GM18505 (cell line): ENCODE results near the gene PCTP.

Source experiments
- ATAC-seq: cut with Tn5 transposase; IDR thresholded peaks from one replicate; pipeline ENCODE4 v1.9.1; 2021; ENCODE audit not compliant: unreplicated experiment
- POLR2A ChIP-seq: IDR thresholded peaks from 4 replicates; pipeline ENCODE4 v1.6.1; 2011; ENCODE audit warnings: borderline replicate concordance; ENCODE audit not compliant: insufficient read depth, insufficient read length; ENCODE audit errors: extremely low read depth

Gene PCTP

DNA sequence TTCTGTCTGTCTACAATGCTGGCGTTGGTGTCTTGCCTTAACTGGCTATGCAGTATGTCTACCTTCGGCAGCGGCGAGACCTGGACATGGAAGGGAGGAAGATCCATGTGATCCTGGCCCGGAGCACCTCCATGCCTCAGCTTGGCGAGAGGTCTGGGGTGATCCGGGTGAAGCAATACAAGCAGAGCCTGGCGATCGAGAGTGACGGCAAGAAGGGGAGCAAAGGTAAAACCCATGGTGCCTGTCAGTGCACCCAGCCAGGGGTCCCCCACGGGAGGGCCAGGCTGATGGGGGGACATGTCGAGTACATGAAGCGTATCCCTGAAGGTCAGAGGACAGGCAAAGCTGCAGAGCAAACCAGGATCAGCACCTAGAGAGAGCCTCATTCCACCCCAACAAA is 22.8 kb downstream of the PCTP start:
- TF ChIP-seq POLR2A, result no peak
- no peak for ATAC-seq

DNA sequence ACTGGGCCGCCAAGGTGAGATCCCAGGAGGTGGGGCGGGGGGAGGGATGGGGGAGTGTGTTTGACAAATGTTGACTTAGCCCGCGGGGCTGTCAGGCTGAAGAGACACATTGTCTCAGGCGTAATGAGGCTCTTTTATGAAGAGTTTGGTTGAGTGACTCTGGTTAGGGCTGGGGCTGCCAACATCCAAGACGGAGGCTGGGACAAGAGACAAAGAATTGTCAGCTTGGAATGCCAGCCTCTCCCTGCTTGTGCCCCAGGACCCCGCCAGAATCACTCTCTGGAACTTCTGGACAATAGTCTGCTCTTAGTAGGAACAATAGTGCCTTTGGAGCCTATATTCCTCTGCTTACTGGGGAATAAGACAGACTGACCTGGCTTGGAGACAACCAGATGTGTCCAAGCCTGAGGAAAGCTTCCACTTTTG is 24.0 kb downstream of the PCTP start:
- ATAC-seq, result no peak
- TF ChIP-seq POLR2A, result no peak

DNA sequence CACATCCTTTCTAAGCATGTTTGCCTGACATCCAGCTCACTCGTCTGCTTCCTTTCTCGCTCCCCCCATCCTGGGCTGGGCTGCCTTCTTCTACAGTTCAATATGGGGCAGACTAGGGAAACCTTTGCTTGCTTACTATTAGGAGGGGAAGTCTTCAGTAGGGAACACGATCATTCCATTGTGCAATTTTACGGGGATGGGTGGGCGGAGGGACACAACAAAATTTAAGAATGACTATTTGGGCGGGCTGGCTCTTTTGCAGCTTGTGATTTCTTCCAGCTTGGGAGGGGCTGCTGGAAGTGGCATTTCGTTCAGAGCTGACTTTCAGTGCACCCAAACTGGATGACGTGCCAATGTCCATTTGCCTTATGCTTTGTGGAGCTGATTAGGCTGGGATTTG is 25.4 kb downstream of the PCTP start:
- no peak for TF ChIP-seq POLR2A

DNA sequence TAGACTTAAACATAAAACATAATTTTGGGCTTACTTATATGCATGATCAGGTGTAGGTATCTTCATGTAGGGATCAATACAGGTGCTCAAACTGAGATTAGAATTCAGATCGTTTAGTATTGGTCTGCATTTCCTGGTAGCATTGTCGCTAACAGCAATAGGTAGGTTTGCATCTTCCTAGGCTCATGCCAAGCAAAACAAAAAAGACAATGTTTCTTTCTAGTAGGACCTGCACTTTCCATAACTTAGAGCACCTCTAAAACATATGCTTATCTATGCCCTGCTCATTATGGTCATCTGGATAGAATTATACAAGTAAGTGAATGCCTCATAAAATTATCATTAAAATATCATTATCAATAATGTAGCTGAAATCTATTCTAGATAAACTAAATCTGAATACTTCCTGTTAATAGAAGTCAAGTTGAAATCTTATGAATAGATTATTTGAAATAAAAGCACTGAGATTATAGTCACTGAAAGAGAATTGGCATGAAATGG is 26.7 kb downstream of the PCTP start:
- no peak for TF ChIP-seq POLR2A
- ATAC-seq, result no peak

More for the DNA sequence above, 25.4 kb downstream of the PCTP start:
- no peak for ATAC-seq

DNA sequence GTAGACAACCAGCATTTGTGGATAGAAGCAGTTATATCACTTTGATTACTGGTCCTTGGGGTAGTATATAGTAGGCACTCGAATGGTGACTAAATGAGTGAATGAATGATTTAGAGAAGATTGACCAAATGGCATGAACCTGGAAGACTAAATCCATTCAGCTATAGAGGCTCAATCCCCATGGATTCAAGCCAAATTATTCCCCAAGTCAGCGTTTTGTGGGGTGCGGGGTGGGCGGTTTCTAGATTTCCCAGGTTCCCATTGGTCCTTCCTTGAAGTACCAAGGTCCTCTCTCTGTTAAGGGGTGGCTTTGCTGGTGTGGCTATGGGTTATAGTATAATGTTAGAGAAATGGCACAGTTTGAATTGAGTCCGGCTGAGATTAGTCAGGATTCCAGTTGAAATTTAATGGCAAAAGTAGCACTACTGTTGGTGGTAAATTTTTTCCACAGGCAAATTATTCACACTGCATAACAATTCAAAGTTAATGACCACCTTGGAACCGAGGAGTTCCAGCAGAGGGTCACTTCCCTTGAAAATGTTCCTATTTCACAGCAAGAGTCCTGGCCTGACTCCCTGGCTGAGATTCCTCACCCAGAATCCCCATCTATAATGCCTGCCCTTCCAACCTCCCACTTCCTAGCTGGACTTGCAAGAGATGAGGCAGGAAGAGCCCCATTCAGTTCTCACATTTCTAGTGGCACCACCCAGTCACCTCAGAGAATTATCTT is 27.7 kb downstream of the PCTP start:
- ATAC-seq, result no peak
- no peak for TF ChIP-seq POLR2A

DNA sequence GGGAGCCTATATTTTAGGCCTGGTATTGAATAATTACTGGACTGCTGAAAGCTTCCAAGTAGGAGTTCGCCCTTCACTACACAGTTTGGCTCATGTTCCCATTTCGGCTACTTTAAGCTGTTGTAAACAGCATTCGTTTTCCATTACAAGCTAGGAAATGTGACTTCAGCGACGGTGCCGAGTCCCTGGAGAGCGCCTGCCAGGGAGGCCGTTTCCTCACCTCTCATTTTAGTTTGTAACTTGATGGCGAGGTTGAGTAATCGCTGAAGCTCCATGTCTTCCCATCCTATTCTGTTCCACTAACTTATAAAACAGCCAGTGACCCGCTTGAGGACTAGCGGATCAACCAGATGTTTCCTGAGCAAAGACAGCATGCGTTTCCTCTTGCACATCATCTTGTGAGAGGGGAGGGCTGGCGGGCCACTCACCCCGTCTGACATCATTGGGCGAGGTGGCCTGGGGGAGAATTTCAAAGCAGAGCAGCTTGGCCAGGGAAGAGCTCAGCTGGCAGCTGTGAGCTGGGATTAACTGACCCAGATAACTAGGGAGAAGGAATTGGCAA is 32.9 kb downstream of the PCTP start:
- TF ChIP-seq POLR2A, result no peak

DNA sequence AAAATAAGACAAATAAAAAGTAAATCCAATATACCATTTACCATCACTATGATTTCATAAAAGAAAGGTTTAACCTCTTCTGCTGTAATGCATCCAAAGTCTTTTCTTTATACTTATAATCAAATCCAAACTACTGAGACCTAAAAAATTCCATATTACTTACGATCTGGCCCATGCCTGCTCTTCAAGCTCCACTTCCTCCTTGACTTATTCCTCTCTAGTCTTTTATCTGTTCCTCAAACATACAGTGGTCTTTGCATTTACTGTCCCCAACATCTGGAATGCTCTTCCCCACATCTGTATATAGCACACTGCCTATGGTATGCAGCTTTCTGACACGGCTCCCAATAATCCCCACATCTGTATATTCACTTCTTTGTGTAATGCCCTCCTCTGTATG is 33.8 kb downstream of the PCTP start:
- ATAC-seq, result no peak
- no peak for TF ChIP-seq POLR2A

More for the DNA sequence above, 32.9 kb downstream of the PCTP start:
- ATAC-seq, result no peak

DNA sequence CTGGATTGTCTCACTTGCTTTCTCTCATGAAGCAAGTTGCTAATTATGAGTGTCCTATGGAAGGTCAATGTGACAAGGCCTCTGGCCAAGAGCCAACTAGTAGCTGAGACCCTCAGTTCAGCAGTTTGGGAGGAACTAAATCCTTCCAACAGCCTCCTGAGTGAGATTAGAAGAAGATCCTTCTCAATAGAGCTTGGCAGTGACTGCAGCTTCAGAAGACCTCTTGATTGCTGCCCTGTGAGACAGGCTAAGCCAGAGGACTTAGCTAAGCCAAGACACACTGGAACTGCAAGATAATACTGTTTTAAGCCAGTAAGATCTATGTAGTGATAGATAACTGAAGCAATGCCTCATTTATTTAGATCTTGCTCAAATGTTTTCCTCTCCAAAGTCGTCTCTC is 34.3 kb downstream of the PCTP start:
- ATAC-seq, result no peak
- TF ChIP-seq POLR2A, result no peak

DNA sequence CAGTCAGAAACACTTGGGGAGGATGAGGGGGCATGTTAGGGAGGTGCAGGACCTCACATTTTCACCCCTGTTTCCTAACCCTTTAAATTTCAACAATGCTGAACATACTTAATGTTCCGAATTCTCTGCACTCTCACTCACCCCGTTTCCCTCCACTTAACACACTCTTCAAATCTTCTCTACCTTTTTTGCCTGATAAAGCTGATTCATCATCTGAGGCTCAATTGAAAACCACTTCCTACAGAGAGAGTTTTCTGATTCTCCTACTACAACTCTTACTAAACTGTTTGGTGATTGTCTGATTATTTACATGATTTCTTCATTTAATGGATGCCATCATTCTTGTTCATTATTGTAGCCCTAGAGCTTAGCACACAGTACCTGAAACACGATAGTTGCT is 42.4 kb downstream of the PCTP start:
- TF ChIP-seq POLR2A, result no peak
- ATAC-seq, result no peak

DNA sequence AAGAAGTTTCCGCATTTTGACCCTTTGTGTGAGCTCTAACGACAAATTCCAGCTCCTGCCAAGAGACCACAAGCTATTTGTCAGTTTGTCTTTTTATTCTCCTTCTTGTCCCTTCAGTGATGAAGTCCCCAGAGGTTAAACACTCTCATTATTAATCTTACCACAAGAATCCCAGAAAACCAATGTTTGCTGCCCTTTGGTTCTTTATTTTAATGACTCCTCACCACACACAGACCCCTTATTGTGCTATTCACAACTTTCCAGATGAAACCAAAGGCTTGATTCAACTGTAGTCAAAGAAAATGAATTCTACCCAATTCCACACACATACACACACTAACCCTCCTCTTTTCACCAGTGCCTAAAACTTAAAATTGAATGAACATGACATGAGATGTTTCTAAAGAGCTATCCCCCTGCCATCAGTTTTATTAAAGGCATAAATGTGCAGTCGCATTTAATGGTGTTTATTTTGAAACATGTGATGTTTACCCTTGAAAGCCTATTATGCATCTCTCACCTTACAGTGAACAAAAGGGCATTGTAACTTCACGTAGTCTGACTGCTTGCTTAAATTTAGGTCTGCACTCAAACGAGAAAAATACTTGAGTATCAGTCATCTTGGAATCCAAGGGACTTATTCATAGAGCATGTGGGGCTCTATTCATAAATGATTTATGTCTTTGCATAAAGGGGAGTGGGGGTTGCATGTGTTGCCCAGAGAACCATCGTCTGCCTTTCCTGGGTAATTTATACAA is 44.1 kb downstream of the PCTP start:
- TF ChIP-seq POLR2A, result no peak
- no peak for ATAC-seq

DNA sequence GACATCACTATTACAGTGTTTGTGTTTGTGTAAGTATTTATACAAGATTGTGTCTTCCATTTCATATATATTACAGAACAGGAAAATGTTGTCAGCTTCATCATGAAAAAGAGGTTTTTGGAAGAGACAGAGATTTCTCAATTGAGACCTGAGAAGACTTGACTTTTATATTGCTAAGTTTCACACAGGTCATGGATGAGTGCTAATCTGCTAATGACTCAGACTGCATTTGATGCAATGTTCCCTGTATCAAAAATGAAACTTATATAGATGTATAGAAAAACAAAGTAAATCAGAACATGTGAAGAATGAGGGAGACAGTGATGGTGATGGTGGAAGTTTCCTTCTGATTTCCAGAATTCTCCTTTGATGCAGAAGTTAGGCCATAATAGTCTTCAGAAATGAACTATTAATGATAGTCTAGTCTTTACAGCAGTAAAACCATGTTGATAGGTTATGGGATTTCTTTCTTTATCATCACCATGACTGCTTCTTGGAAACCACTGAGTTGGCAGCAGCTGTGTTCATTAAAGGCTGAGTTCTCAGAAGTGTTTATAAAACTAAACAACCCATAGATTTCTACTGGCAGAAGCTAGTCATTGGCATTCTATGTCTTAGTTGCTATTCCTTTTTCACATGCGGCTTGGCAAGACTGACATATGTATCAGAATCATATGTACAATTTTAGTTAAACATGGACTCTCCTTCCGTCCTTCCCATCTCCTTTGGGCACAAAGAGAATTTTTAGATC is 56.1 kb downstream of the PCTP start:
- TF ChIP-seq POLR2A, result no peak
- ATAC-seq, result no peak

DNA sequence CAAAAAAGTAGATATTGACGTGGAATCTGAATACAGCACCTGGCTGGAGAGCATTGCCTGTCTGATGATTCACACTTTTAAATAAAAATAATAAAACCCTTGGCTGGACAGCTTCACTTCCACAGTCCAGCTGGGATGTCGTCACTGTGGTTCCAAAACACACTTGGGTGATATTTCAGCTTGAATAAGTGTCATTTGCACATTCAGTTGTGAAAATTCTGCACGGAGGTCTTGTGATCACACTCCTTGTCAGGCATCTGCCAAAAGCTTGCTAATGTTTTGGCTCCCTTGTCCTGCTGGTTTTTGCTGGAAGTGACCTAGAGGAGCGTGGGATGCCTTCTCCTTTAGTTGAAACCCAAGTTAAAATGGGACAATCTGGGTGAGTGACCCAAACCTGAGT is 60.7 kb downstream of the PCTP start:
- no peak for ATAC-seq
- no peak for TF ChIP-seq POLR2A

DNA sequence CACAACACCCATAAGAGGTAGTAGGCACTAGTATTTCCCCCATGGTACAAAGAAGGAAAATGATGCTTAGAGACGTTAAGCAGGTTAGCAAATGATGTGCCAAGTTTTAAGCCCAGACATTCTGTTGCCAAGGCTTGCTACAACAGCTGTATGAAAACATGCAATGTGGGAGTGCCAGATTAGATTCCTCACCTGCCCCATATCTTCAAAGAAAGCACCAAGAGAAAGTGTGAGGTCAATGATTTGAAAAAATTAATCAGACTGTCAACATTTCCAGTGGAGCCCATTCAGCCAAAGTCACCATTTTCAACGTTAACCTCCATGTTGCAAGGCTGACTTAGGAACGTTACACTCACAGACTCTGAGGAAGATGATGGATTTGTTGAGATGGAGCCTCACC is 61.5 kb downstream of the PCTP start:
- TF ChIP-seq POLR2A, result no peak
- no peak for ATAC-seq
